Medulla oblongata (tissue), 1 donor: Measurements from ENCODE around the gene EVI5L.
A peak's percentile ranks its signal among the peaks of the same experiment; 100 is the strongest.

Source experiments
- DNase-seq: peaks from one replicate; pipeline ENCODE4 v3.0.0-alpha.2; 2015; ENCODE audit errors: extremely low spot score

EVI5L gene

DNA sequence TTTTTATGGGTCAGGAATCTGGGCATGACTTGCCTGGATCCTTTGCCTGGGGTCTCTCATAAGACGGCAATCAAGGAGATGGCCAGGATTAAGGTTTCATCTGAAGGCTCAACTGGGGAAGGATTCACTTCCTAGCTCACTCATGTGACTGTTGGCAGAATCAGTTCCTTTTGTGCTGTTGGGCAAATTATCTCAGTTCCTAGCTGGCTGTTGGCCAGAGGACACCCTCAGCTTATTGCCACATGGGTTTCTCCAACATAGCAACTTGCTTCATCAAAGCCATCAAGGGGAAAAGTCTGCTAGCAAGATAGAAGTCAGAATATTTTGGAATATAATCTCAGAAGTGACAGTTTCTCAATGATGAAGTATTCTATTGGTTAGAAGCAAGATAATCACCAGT, 12.2 kb upstream of the EVI5L start:
- no peak for DNase-seq

- DNase-seq = no peak
Observed at GRCh38 chr19:7818806-7819205, 11.2 kb upstream of the EVI5L start.

DNA sequence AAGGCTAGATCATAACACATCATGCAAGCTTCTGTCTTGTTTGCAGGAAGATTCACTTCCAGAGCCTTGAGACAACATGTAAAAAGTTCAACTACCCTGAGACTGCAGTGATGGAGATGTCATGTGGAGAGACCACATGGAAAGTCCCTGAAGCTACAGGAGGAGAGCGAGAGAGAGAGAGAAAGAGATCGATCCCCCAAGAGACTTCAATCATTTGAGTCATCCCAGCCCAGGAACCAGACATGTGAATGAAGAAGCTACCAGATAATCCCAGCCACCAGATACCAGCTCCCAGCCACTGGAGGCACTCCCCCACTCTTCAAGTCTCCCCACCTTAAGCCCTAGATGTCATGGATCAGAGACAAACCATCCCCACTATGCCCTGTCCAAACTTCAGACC, 10.7 kb upstream of the EVI5L start:
- DNase-seq = no peak

DNA sequence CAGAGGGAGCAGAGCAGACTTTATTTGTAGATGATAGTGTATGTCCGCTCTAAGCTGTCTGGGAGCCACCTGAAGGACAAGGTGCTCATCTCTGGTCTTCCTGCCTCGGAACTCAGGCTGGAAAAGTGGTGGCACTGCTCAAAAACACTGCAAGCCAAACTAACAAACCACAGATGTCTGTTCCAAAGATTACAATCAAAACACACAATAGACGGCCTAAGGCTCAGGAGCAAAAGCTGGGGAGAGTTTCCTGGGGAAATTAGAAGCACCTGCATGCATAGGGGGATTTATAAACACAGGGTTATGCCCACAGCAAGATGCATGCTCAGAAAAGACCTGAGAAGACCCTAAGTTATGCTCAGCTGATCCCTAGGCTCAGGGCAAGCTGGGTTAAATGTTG, 9.4 kb upstream of the EVI5L start:
- DNase-seq = no peak

GRCh38 chr19:7822910-7823515, 7.0 kb upstream of the EVI5L start:
- no peak for DNase-seq

- DNase-seq = no peak
Observed at GRCh38 chr19:7823686-7824301, 6.2 kb upstream of the EVI5L start.

- no peak for DNase-seq
Observed at GRCh38 chr19:7829166-7829520, 875 bp upstream of the EVI5L start.

GRCh38 chr19:7830272-7830771, 304 bp downstream of the EVI5L start:
- DNase-seq = no peak

DNA sequence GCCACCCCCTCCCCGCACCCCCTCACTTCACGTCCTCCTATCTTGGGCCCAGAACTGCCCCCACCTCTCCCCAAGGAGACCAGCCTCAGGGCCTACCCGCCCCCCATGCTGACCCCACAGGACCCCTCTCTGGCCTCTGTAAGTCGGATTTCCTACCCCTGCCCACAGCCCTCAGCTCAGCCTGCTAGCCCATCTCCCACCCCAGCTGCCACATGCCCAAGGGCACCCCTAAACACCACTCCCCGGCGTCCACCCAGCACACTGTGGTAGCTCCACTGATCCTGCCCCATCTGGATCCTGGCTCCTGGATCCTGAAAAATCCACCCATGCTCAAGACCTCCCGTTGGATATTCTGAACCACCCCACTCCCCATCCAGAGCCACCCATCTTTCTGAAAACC, 805 bp downstream of the EVI5L start:
- DNase-seq = no peak

GRCh38 chr19:7831452-7831851, 1.4 kb downstream of the EVI5L start:
- peak; percentile 80 for DNase-seq

GRCh38 chr19:7832009-7832408, 2.0 kb downstream of the EVI5L start:
- DNase-seq = no peak

- peak; percentile 46 for DNase-seq
Observed at GRCh38 chr19:7832781-7833180, 2.8 kb downstream of the EVI5L start.

DNA sequence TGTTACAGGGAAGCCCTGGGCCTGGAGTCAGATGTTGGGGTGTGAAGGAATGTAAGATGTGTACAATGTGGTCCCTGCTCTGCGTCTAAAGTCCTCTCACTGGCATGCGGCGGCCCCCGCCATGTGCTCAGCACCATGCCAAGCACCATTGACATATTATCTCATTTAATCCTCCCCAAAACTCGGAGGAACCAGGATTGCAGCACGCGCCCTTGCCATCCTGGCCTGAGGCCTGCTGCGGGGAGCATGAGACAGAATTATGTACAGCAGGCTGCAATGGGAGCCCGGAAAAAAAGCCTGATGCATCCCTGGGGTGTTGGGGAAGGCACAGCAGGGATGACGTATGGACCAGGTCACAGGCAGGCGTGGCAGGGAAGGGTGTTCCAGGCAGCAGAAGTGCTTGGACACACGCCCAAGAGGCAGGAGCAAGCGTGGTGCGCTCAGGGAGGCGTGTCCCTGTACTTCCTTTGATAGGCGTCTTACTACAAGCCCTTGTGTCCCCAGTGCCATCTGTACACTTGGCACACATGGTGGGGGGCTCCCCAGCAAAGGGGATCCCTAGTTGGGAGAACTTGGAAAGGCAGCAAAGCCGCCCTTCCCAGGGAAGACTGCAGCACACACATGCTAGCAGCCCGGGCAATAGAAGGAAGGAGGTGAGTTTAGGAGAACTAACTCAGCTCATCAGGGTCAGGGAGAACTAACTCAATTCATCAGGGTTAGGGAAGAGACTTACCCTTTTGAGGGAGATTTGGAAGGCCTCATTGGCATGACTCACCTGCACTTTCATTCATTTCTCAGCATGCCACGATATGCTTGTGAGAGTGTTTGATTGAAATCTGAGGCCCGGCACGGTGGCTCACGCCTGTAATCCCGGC, 3.4 kb downstream of the EVI5L start:
- peak; percentile 29 for DNase-seq

GRCh38 chr19:7839476-7839875, 9.5 kb downstream of the EVI5L start:
- no peak for DNase-seq

- DNase-seq = no peak
Observed at GRCh38 chr19:7840629-7841028, 10.6 kb downstream of the EVI5L start.

DNA sequence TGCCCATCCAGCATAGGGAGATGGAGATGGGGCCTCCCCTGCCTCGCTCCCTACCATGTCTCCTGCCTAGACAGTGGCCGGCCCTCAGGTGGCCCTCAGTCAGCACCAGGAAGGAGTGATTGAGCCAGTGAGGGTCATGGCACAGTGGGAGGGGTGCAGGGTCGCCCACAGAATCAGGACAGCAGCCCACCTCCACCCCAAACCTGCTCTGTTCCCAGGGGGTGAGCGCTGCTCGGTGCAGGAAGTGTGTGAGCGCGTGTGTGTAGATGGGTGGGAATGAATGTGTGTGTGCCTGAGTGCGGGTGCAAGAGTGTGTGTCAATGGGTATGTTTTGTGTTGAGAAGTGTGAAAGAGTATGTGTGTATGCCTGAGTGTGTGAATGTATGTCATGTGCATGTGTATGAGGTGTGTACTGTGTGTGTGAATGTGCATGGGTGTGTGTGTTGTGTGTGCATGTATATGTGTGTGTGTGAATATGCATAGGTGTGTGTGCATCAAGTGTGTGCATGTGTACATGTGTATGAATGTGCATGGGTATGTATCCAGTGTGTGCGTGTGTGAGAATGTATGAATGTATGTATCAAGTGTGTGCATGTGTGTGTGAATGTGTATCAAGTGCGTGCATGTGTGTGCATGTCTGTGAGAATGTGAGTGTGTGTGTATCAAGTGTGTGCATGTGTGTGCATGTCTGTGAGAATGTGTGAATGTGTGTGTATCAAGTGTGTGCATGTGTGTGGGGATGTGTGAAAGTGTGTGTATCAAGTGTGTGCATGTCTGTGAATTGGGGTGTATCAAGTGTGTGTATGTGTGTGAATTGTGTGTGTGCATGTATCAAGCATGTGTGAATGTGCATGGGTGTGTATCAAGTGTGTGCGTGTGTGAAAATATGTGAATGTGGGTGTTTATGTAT, 12.0 kb downstream of the EVI5L start:
- DNase-seq = no peak

GRCh38 chr19:7842661-7843294, 12.8 kb downstream of the EVI5L start:
- no peak for DNase-seq

- no peak for DNase-seq
Observed at GRCh38 chr19:7843521-7843920, 13.5 kb downstream of the EVI5L start.

- no peak for DNase-seq
Observed at GRCh38 chr19:7844405-7844804, 14.4 kb downstream of the EVI5L start.

DNA sequence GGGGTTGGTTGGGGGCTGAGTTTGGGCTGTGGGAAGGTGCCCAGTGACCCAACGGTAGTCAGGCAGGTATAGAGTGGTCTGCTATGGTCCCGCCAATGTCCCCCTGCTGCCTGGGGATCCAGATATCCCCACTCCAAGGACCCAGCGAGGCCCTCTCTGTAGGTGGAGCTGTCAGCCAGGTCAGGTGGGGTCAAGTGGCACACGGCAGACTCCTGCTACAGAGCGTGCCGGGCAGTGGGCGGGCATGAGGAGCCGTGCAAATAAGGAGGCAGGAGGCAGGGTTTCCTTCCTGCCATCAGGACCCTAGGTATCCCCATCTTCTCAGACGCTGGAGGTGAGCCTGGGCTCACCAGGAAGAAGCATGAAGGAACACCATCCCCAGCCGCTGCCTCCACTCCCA, 14.9 kb downstream of the EVI5L start:
- no peak for DNase-seq

DNA sequence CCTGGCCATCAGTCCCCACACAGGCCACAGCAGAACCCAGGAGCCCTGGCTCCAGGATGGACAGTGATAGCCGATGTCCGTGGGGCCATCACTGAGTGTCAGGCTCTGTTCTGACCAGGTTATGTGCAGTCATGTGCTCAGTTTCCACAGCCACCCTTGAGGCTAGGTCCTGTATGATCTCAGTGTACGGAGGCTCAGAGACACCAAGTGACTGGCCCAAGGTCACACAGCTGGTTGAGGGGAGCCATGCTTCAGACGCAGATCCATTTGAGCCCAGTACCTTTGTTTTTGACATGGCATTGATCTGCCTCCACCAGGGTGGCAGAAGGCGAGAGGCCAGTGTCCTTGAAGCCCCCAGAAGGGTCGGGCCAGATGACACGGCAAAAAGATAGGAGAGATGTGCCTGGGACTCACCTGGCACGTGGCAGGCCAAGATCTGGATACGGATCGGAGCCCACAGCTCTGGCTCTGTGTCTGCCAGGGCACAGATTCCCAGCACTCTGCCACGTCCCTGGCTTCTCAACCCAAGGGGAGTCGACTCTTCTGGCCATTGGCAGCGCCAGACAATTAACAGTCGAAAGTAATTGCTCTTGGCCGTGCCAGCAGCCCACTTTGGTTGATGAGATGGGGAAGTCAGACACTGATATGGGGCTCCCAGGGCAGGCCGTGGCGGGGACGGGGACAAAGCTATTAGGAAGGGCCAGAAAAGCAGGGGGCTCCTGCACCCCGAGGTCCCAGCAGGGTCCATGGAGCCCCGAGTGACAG, 15.6 kb downstream of the EVI5L start:
- DNase-seq = no peak
